Left cardiac atrium (tissue), 4 donors: Measurements from ENCODE around the gene PTPRO. TPM values are rescaled to one million over a fixed set of nuclear protein-coding genes. Genes with fewer than 3 reads are reported as not detected.
A peak's percentile ranks its signal among the peaks of the same experiment; 100 is the strongest.
"Not testable (repeated sequence)": the region's sequence is repeated elsewhere in the genome, so short reads cannot be mapped to it uniquely, and the experiment has no call there.

ENCODE experiments used
- ATAC-seq, 2 donors: fragments of 200-7000 bp; cut with Tn5 transposase; one replicate each; pipeline ENCODE4 v1.9.1; 2020; ENCODE audit warnings: mild to moderate bottlenecking in 2 of 2, moderate library complexity in 2 of 2
- DNase-seq: peaks from one replicate; pipeline ENCODE4 v3.0.0-alpha.2; 2020
- intact Hi-C, 2 donors: fragments of 100-400 bp; cut with DNase I; formaldehyde crosslinking; loops; one replicate each; pipeline versions ENCODE4 v1.14.1 to v1.15.1; 2022 to 2023
- total RNA-seq, 2 donors: library from RNA; stranded (reverse); fragmentation: NEBNext Ultra II Directional; extraction: Animal tissue kit (Norgen Biotek cat#: 25700); gene quantifications; one replicate each; pipeline ENCODE4 v1.2.1, GENCODE V29; 2021
- donor health status: DM: no; HTN: yes; CAD: no.
- donor health status: DM: no; HTN: yes; CAD: no; lungs with severe emphysema.
- donor health status: DM: yes; HTN: yes; CAD: no.
- donor health status: Dilated cardiomyopathy.

The PTPRO gene
- total RNA-seq, 2 donors from 2014 or later, result 2.1 to 4.6 TPM

- intact Hi-C loops, result no loop called here
- ATAC-seq, result peak in 1 of 2 donors; percentile 25
- DNase-seq, result no peak
These were observed 291.7 kb downstream of the PTPRO start for GRCh38 chr12:15613981-15614380.

GRCh38 chr12:15616495-15616894 lies 294.2 kb downstream of the PTPRO start:
- not testable (repeated sequence) for ATAC-seq, DNase-seq

GRCh38 chr12:15620741-15621539 lies 298.6 kb downstream of the PTPRO start:
- intact Hi-C loops, result no loop called here
- ATAC-seq, result no peak
- no peak for DNase-seq

More at GRCh38 chr12:15616495-15616894, 294.2 kb downstream of the PTPRO start:
- intact Hi-C loops, result not testable (repeated sequence)

DNA sequence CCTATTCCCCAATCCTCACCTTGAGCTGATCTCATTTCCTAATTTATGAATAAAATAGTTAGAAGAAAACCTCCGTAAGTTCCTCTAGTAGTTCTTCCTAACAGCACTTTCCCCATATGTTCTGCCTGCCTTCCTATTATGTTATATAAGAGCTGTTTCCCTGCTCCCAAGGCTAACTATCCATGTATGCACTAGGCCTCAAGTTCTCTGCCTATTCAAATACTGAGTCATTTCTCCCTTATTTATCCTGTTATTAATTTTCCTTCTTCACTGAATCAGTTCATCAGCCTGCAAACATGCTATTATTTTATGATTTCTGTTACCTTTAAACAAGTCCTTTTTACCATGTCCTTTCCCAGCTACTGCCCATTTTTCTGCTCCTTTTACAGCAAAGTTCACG lies 302.8 kb downstream of the PTPRO start:
- ATAC-seq, result no peak
- intact Hi-C loops, result no loop called here

DNA sequence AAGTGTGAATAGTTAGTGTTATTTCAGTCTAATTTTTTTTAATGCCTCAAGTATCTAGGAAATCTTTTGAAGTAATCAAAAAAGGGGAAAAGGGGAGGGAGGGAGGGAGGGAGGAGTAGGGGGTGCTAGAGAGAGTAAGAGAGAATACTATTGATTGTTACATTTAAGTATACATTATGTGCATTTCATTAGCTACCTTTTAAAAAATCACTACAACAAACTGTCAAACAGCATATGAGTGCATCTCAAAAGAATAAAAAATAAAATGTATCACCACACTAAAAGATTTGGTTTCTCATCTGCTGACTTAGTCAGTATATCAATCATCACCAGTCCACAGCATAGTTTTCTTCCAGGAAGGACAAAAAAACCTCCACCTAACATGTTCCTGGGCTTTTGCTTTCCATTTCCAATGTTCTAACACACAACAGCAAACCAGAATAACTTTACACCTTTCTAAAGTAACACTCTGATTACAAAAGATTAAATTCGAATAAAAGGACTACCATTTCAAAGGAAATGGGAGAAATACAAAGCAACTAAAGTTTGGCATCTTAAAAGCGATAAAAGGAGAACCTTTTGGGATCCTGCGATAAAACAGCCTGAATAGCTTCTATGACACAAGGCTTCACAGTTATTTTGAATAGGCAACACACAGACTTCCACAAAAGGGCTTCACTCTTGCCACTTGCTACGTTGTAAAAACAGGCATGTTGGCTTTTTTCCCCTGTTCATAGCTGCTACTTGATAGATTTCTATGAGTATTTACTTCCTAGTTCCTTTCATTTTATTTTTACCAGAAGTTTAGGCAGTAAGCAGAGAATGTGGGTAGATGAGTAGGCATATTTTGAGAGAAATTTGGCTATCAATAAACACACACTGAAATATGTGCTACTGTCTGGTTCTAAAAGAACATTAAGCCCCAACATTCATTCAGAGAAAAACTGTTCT lies 306.0 kb downstream of the PTPRO start:
- no peak for DNase-seq
- peak; percentile 38 to 53 for ATAC-seq
- intact Hi-C loops, result no loop called here

More for the DNA sequence above, 302.8 kb downstream of the PTPRO start:
- no peak for DNase-seq

DNA sequence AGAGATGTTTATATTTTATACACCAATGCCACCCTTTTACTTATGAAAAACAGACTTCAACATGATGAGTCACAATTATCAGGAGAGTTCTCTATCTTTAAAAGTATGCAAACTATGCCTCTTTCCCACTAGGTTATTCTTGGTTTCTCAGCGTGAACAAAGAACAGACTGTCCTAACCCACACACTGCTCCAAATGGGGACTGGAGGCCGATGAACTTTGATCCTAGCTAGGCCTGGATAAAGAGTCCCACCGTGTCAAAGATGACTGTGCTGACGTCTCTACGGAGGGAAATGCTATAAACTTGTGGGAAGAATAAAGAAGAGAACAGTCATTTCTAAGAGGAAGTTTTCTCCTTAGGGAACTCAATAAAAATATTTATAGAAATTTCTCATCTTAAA lies 306.8 kb downstream of the PTPRO start:
- peak; percentile 65 for DNase-seq
- peak; percentile 96 to 98 for ATAC-seq
- intact Hi-C loops, result no loop called here

DNA sequence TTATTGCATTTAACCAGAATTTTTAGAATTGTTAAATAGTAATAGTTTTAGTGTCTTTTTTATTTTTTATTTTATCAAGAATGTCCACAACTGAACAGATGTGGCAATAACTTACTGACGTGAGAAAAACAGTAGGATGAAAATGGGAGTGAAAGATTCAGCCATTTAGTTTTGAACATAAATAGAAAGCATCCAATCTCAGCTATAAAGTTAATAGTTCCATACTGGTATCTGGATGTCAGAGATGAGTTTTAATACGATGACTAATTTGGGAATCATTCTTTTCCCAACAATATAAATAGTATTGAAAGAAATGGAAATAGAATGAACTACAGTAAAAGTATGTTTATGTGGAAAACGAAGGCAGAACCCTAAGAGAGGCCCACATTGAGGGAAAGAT lies 307.5 kb downstream of the PTPRO start:
- DNase-seq, result no peak
- intact Hi-C loops, result loop anchor here in 1 of 2 donors (10.0 kb wide), 1 partner anchor 155 kb away; the partner anchor contains the start of gene EPS8
- no peak for ATAC-seq

- DNase-seq, result no peak
- ATAC-seq, result no peak
- intact Hi-C loops, result loop anchor here in 1 of 2 donors (10.0 kb wide), 1 partner anchor 154 kb away; the partner anchor contains the start of gene EPS8
These were observed 308.9 kb downstream of the PTPRO start for GRCh38 chr12:15631007-15631715.

GRCh38 chr12:15632708-15633107 lies 310.4 kb downstream of the PTPRO start:
- no peak for ATAC-seq
- intact Hi-C loops, result loop anchor here in 1 of 2 donors (10.0 kb wide), 1 partner anchor 152 kb away; the partner anchor contains the start of gene EPS8
- no peak for DNase-seq

DNA sequence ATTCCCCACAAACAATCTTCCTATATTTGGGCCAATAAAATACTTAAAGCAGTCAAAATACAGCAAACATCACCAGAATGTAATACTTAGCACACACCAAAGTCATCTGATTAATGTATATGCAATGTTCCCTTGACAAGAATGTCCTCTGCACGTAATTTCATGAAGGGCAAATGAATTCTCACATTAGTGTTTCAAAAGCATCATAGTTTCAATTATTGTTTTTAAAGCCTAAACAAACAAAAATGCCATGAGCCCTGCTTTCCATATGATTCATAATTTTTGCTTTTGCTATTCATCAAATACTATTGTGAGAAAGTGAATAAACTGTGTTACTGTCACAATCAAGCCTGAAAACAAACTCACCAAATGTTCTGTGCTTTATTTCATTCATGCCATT lies 310.9 kb downstream of the PTPRO start:
- intact Hi-C loops, result loop anchor here in 1 of 2 donors (10.0 kb wide), 1 partner anchor 152 kb away; the partner anchor contains the start of gene EPS8
- DNase-seq, result no peak
- no peak for ATAC-seq

DNA sequence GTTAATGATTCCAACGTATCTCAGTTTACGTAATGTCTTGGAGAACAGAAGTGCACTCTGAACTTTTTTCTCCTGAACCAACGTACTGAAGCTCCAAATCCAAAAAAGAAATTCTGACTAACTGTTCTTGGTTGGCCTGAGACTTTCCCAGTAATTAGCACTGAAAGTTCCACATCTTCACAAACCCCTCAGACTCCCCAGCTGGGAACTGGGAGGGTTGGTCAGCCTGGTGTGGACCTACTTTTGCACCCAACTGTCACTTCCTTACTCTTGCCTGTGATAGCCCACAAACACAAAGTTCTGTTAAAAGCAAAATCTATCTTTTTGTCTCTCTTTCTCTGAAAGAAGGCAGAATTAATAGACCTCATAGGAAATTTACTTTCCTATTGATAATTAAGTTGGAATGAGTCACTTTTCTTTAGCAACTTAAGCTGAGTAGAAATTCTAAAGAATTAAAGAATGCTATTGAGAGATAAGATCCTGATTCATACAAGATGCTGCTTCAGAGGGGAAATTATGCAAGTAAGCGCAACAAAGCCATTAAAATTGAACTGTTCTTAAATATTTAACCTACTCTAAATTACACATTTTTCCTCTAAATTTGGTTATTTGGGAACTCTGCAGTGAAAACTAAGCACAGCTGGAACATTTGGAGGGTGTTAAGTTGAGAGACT lies 311.8 kb downstream of the PTPRO start:
- intact Hi-C loops, result loop anchor here in 1 of 2 donors (10.0 kb wide), 1 partner anchor 151 kb away; the partner anchor contains the start of gene EPS8
- peak in 1 of 2 donors; percentile 23 for ATAC-seq
- DNase-seq, result no peak

DNA sequence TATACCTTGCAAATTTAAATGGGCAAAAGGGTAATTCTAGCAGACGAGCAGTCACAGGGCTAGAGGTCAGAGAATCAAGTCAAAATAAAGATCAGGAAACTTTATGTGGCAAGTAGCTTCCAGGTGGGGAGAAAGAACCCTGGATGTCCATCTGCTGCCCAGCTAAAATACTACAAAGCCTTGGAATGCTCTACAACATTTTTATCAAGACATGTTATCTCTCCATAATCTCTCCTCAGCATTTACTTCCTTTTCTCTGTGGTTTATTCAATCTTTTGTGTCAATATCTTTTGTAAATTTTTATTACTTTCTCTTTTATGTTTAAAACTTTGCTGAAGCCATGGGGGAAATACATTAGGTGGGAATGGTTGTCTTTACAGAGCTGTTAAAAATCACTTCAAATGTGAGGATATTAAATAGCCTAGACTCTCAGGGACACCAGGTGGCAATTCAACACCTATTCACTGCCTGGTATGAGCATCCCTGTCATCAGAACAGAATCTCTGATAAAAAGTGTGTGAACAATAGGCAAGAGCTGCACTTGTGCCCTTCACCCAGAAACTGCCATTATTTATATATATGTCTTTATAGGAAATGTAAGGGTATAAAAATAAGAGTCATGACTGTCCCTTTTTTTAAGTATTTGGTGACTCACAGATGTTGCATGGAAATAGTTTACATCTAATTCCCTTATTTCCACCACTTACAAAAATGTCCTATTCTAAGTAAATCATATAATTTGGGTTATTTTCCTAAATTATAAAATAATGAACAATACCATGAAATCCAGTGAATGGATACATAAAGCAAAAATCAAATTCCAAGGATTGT lies 314.0 kb downstream of the PTPRO start:
- ATAC-seq (no peak), DNase-seq (no peak)
- intact Hi-C loops, result loop anchor here in 1 of 2 donors (10.0 kb wide), 1 partner anchor 149 kb away; the partner anchor contains the start of gene EPS8

GRCh38 chr12:15638231-15638630 lies 315.9 kb downstream of the PTPRO start:
- intact Hi-C loops, result loop anchor here in 1 of 2 donors (10.0 kb wide), 1 partner anchor 147 kb away; the partner anchor contains the start of gene EPS8
- no peak for ATAC-seq
- no peak for DNase-seq

DNA sequence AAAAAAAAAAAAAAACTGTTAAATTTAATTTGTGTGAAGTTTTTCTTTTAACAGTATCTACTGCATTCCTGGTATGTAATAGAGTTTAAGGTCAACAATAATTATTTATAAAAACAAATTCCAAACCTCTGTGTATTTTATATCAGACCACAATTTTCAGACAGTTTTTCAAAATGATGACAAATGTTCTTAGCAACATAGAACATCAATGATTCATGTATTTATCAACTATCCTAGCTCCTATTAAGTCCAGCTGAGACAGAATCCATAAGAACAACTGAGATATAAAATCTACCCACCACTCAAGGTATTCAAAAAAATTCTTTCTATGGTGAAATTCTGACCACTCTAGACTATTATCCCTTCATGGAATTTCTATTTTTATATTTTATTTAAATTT lies 322.4 kb downstream of the PTPRO start:
- intact Hi-C loops, result no loop called here
- ATAC-seq (no peak), DNase-seq (no peak)

DNA sequence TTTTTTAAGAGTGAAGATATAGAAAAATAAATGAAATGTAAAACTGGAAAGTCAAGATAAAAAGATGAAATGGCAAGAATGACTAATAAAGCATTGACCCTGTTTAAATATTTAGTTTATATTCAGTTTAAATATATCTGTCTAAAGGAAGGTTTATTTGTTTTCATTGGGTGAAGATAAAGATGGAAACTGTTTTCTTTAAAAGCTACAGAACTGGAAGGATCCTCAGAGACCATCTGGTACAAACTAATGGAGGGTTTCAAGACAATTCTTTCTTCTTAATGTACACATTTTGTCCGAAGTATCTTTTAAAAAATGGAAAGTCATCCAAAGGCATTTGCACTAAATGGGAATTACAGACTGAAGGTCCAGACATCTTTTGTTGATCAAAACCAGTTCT lies 324.3 kb downstream of the PTPRO start:
- ATAC-seq, result no peak
- no peak for DNase-seq
- intact Hi-C loops, result no loop called here
